Body of pancreas (tissue), 4 donors: ENCODE measurements around the gene ALLC. TPM values are rescaled to one million over a fixed set of nuclear protein-coding genes. Genes with fewer than 3 reads are reported as not detected.
"Not testable (repeated sequence)": the region's sequence is repeated elsewhere in the genome, so short reads cannot be mapped to it uniquely, and the experiment has no call there.

Experiments
- ATAC-seq: fragments of 150-250 bp; one replicate; pipeline ENCODE4 v1.9.1; 2016
- DNase-seq, 4 donors: peaks; one replicate each; pipeline ENCODE4 v3.0.0-alpha.2; 2019
- H3K27ac ChIP-seq, 4 donors: fragments of 200-600 bp; sonication (generic); 1 replicate in 3 of 4; 2 replicates in 1 of 4; pipeline versions ENCODE4 v1.5.1 to v1.6.1; 2016 to 2019; ENCODE audit warnings: mild to moderate bottlenecking in 1 of 4, mixed read lengths in 1 of 4, moderate library complexity in 1 of 4
- H3K27me3 ChIP-seq, 2 donors: fragments of 200-600 bp; sonication (generic); one replicate each; pipeline ENCODE4 v1.6.0; 2016; ENCODE audit warnings: mild to moderate bottlenecking in 1 of 2
- H3K36me3 ChIP-seq, 2 donors: fragments of 200-600 bp; sonication (generic); replicated peaks in 1 of 2; 2 replicates each; pipeline ENCODE4 v1.5.1; 2016; ENCODE audit warnings: low read depth in 2 of 2; ENCODE audit not compliant: insufficient read depth in 1 of 2
- H3K4me1 ChIP-seq: fragments of 200-600 bp; sonication (generic); one replicate; pipeline ENCODE4 v1.6.0; 2016
- H3K4me3 ChIP-seq, 2 donors: fragments of 200-600 bp; sonication (generic); 1 replicate in 1 of 2; 2 replicates in 1 of 2; pipeline ENCODE4 v1.5.1; 2016 to 2019
- H3K9me3 ChIP-seq, 3 donors: fragments of 200-600 bp; sonication (generic); 1 replicate in 2 of 3; 2 replicates in 1 of 3; pipeline ENCODE4 v1.5.1; 2016
- POLR2A ChIP-seq, 3 donors: fragments of 450-650 bp; IDR thresholded peaks; one replicate each; pipeline ENCODE4 v1.6.1; 2016; ENCODE audit warnings: antibody characterized with exemption in 3 of 3, mild to moderate bottlenecking in 2 of 3
- WGBS, 2 donors: methylation state at CpG; one replicate each; pipeline ENCODE4 v1.1.5; 2017; 5-methylcytosine and 5-hydroxymethylcytosine counted together
- intact Hi-C: fragments of 100-400 bp; cut with DNase I; formaldehyde crosslinking; loops from one replicate; pipeline ENCODE4 v1.15.1; 2023
- total RNA-seq, 2 donors: library from RNA; depleted of rRNA; stranded (reverse); fragments of >200 nt; gene quantifications; one replicate each; pipeline ENCODE4 v1.1.0, GENCODE V29; 2016
- TF ChIP-seq, protein P1 (sequence below), 7 experiments: fragments of 450-650 bp in 4 of 7; fragments of 200-600 bp in 3 of 7; sonication (generic) in 3 of 7; IDR thresholded peaks; one replicate each; pipeline ENCODE4 v1.5.1; 2016 to 2019; ENCODE audit warnings: antibody characterized with exemption in 7 of 7

ALLC gene
- total RNA-seq, 2 donors from 2014 or later: not detected

DNA sequence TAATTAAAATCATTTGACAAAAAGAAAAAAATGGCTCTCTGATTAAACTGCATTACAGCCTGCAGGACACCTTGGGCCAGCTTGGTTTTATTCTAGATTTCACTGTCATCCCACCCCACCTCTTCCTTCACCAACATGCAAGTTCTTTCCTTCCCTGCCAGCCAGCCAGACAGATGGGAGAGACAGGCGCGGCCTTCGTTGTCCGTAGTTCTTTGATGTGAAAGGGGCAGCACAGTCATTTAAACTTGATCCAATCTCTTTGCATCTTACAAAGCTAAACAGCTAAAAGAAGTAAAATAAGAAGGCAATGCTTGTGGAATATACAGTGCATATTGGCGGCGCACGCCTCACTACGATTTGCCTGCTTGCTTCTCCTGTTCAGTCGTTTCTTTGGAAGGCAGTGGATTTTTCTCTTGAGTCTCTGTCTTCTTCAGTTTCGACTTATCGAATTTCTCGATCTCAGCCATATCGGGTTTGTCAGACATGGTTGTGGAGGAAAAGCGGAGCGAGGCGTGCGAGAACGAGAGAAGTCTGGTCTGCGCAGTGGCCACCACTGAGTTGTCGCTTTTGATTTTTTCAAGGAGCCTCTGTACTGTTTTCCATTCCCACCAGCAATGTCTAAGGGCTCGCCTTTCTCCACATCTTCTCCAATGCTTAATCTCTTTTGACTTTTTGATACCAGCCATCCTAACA is 40.7 kb upstream of the ALLC start:
- Histone ChIP-seq H3K9me3 (no peaks in the 10 kb centered on the region), H3K27ac (no peak overlapping the region), H3K27me3 (no peaks in the 10 kb centered on the region), H3K4me3 (no peak overlapping the region), H3K4me1 (no peaks in the 10 kb centered on the region), H3K36me3 (no peaks in the 10 kb centered on the region)
- intact Hi-C loops: no loop called here
- 92% methylated on average over 21 of the region's 21 CpGs for WGBS, 2 donors
- ATAC-seq: no peak
- no peak for TF ChIP-seq POLR2A (IDR thresholded peaks at IDR 0.05)
- TF ChIP-seq, protein P1, sequence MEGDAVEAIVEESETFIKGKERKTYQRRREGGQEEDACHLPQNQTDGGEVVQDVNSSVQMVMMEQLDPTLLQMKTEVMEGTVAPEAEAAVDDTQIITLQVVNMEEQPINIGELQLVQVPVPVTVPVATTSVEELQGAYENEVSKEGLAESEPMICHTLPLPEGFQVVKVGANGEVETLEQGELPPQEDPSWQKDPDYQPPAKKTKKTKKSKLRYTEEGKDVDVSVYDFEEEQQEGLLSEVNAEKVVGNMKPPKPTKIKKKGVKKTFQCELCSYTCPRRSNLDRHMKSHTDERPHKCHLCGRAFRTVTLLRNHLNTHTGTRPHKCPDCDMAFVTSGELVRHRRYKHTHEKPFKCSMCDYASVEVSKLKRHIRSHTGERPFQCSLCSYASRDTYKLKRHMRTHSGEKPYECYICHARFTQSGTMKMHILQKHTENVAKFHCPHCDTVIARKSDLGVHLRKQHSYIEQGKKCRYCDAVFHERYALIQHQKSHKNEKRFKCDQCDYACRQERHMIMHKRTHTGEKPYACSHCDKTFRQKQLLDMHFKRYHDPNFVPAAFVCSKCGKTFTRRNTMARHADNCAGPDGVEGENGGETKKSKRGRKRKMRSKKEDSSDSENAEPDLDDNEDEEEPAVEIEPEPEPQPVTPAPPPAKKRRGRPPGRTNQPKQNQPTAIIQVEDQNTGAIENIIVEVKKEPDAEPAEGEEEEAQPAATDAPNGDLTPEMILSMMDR (IDR thresholded peaks at IDR 0.05): no peak
- peak in 1 of 4 donors; percentile 0 for DNase-seq

DNA sequence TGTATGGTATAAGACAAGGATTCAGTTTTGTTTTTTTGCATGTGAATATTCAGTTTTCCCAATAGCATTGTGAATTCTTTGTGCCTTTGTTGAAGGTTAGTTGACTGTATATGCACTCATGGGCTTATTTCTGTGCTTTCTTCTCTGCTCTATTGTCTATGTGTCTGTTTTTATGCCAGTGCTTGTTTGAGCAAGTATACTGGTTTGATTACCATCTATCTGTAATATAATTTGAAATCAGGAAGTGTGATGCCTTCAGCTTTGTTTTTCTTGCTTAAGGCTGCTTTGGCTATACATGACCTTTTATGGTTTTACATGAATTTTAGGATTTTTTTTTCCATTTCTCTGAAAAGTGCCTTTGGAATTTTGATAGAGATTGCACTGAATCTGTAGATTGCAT is 39.6 kb upstream of the ALLC start:
- TF ChIP-seq, protein P1 (IDR thresholded peaks at IDR 0.05): no peak
- TF ChIP-seq POLR2A (IDR thresholded peaks at IDR 0.05): no peak

DNA sequence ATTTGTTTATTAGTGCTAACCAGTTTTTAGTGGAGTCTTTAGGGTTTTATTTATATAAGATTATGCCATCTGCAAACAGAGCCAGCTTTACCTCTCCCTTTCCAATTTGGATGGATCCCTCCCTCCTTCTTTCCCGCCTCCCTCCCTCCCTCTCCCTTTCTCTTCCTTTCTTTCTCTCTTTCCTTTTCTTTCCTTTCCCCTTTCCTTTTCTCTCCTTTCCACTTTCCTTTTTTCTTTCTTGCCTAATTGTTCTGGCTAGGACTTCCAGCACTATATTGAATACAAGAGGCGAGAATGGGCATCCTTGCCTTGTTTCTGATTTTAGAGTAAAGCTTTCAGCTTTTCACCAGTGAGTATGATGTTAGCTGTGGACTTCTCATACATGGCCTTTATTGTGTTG is 39.0 kb upstream of the ALLC start:
- 89 to 91% methylated on average over 2 of the region's 2 CpGs for WGBS, 2 donors
- no peaks in the 10 kb centered on the region for H3K27me3 ChIP-seq
- no peak overlapping the region for H3K4me3 ChIP-seq
- intact Hi-C loops: no loop called here
- TF ChIP-seq POLR2A (IDR thresholded peaks at IDR 0.05): no peak
- TF ChIP-seq, protein P1 (IDR thresholded peaks at IDR 0.05): no peak
- no peaks in the 10 kb centered on the region for H3K4me1 ChIP-seq
- no peak overlapping the region for H3K27ac ChIP-seq
- ATAC-seq: no peak
- H3K9me3 ChIP-seq: no peaks in the 10 kb centered on the region
- H3K36me3 ChIP-seq: no peaks in the 10 kb centered on the region
- no peak for DNase-seq

More for the DNA sequence above, 39.6 kb upstream of the ALLC start:
- DNase-seq (no peak), ATAC-seq (no peak)
- H3K36me3 ChIP-seq: no peaks in the 10 kb centered on the region
- H3K4me3 ChIP-seq: no peak overlapping the region
- intact Hi-C loops: no loop called here
- H3K27me3 ChIP-seq: no peaks in the 10 kb centered on the region
- no peaks in the 10 kb centered on the region for H3K9me3 ChIP-seq
- no peak overlapping the region for H3K27ac ChIP-seq
- H3K4me1 ChIP-seq: no peaks in the 10 kb centered on the region

DNA sequence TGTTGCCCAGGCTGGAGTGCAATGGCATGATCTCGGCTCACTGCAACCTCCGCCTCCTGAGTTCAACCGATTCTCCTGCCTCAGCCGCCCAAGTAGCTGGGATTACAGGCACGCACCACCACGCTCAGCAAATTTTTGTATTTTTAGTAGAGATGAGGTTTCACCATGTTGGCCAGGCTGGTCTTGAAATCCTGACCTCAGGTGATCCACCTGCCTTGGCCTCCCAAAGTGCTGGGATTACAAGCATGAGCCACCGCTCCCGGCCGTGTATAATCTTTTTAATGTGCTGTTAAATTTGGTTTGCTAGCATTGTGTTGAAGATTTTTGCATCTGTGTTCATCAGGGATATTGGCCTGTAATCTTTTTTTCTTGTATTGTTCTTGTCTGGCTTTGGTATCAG is 38.3 kb upstream of the ALLC start:
- DNase-seq, ATAC-seq, intact Hi-C loops, H3K4me3 ChIP-seq, H3K36me3 ChIP-seq, H3K27me3 ChIP-seq, H3K9me3 ChIP-seq, H3K27ac ChIP-seq, H3K4me1 ChIP-seq: not testable (repeated sequence)
- WGBS, 2 donors: 92 to 96% methylated on average over 9 of the region's 9 CpGs

DNA sequence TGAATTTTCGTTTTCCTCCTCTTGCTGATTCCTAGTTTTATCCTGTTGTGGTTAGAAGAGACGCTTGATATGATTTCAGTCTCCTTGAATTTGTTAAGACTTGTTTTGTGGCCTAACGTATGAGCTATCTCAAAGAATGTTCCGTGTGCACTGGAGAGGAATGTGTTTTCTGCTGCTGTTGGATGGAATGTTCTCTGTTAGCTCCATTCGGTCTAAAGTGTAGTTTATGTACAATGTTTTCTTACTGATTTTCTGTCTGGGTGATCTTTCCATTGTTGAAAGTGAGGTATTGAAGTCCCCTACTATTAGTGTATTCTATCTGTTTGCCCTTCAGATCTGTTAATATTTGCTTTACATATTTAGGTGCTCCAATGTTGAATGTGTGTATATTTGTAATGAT is 37.2 kb upstream of the ALLC start:
- no peak for DNase-seq
- Histone ChIP-seq H3K27me3 (no peaks in the 10 kb centered on the region), H3K27ac (no peak overlapping the region), H3K36me3 (no peaks in the 10 kb centered on the region), H3K4me3 (no peak overlapping the region), H3K9me3 (no peaks in the 10 kb centered on the region), H3K4me1 (no peaks in the 10 kb centered on the region)
- WGBS, 2 donors: 35 to 52% methylated on average over 5 of the region's 5 CpGs
- intact Hi-C loops: no loop called here
- no peak for TF ChIP-seq POLR2A (IDR thresholded peaks at IDR 0.05)
- TF ChIP-seq, protein P1 (IDR thresholded peaks at IDR 0.05): no peak
- no peak for ATAC-seq
